ENCODE results near the gene ATG10. TPM values are rescaled to one million over a fixed set of nuclear protein-coding genes. Genes with fewer than 3 reads are reported as not detected.
"Not testable (repeated sequence)": the region's sequence is repeated elsewhere in the genome, so short reads cannot be mapped to it uniquely, and the experiment has no call there.

The ATG10 gene
- total RNA-seq, 1 experiment from 2014 or later = 10.0 TPM

GRCh38 chr5:81980598-81981260 lies 8.9 kb downstream of the ATG10 start:
- Mint-ChIP-seq H3K27ac (ENCODE audit: unreplicated experiment) (no peak overlapping the region), H3K4me3 (ENCODE audit: low read depth, unreplicated experiment) (no peak overlapping the region), H3K9me3 (ENCODE audit: low read depth, unreplicated experiment) (no peaks in the 10 kb centered on the region), H3K36me3 (ENCODE audit: insufficient read depth, unreplicated experiment) (peaks cover 18% of the 10 kb centered on the region), H3K4me1 (ENCODE audit: low read depth, unreplicated experiment) (no peaks in the 10 kb centered on the region), H3K27me3 (ENCODE audit: unreplicated experiment) (no peaks in the 10 kb centered on the region)
- CTCF ChIA-PET = interaction anchor here (0.7 to 1.3 kb wide), 2 partner anchors 9 to 184 kb away, joined by 3 read pairs; partner anchors contain the start of gene ATG10
- TF ChIP-seq, protein P1, sequence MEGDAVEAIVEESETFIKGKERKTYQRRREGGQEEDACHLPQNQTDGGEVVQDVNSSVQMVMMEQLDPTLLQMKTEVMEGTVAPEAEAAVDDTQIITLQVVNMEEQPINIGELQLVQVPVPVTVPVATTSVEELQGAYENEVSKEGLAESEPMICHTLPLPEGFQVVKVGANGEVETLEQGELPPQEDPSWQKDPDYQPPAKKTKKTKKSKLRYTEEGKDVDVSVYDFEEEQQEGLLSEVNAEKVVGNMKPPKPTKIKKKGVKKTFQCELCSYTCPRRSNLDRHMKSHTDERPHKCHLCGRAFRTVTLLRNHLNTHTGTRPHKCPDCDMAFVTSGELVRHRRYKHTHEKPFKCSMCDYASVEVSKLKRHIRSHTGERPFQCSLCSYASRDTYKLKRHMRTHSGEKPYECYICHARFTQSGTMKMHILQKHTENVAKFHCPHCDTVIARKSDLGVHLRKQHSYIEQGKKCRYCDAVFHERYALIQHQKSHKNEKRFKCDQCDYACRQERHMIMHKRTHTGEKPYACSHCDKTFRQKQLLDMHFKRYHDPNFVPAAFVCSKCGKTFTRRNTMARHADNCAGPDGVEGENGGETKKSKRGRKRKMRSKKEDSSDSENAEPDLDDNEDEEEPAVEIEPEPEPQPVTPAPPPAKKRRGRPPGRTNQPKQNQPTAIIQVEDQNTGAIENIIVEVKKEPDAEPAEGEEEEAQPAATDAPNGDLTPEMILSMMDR (IDR thresholded peaks at IDR 0.05; ENCODE audit: unreplicated experiment) = no peak
- BruUV-seq (replicated peaks) = no TSS peak
- intact Hi-C loops (cut with micrococcal nuclease; ENCODE audit: unreplicated experiment) = no loop called here
- DNase-seq = no peak

DNA sequence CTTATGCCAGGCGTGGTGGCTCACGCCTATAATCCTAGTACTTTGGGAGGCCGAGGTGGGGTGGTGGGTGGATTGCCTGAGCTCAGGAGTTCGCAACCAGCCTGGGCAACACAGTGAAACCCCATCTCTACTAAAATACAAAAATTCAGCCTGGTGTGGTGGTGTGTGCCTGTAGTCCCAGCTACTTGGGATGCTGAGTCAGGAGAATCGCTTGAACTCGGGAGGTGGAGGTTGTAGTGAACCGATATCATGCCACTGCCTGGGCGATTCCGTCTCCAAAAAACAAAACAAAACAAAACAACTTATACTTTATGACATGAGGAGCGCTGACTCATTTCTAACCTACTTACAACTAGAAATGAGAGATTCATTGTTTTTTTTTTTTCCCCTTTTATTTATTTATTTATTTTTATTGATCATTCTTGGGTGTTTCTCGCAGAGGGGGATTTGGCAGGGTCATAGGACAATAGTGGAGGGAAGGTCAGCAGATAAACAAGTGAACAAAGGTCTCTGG lies 10.4 kb downstream of the ATG10 start:
- H3K9me3 Mint-ChIP-seq (ENCODE audit: low read depth, unreplicated experiment); H3K4me1 Mint-ChIP-seq (ENCODE audit: low read depth, unreplicated experiment); H3K27ac Mint-ChIP-seq (ENCODE audit: unreplicated experiment); BruUV-seq (replicated peaks); H3K27me3 Mint-ChIP-seq (ENCODE audit: unreplicated experiment); H3K4me3 Mint-ChIP-seq (ENCODE audit: low read depth, unreplicated experiment); DNase-seq; CTCF ChIA-PET; intact Hi-C loops (cut with micrococcal nuclease; ENCODE audit: unreplicated experiment): not testable (repeated sequence)
- peaks cover 17% of the 10 kb centered on the region for H3K36me3 Mint-ChIP-seq (ENCODE audit: insufficient read depth, unreplicated experiment)

DNA sequence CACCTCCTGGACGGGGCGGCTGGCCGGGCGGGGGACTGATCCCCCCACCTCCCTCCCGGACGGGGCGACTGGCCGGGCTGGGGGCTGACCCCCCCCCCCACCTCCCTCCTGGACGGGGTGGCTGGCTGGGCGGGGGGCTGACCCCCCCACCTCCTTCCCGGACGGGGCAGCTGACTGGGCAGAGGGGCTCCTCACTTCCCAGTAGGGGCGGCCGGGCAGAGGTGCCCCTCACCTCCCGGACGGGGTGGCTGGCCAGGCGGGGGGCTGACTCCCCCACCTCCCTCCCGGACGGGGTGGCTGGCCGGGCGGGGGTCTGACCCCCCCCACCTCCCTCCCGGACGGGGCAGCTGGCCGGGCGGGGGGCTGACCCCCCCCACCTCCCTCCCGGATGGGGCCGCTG lies 11.3 kb downstream of the ATG10 start:
- H3K27ac Mint-ChIP-seq (ENCODE audit: unreplicated experiment); H3K9me3 Mint-ChIP-seq (ENCODE audit: low read depth, unreplicated experiment); intact Hi-C loops (cut with micrococcal nuclease; ENCODE audit: unreplicated experiment); H3K4me1 Mint-ChIP-seq (ENCODE audit: low read depth, unreplicated experiment); BruUV-seq (replicated peaks); H3K27me3 Mint-ChIP-seq (ENCODE audit: unreplicated experiment); H3K4me3 Mint-ChIP-seq (ENCODE audit: low read depth, unreplicated experiment); DNase-seq; CTCF ChIA-PET: not testable (repeated sequence)
- H3K36me3 Mint-ChIP-seq (ENCODE audit: insufficient read depth, unreplicated experiment) = peaks cover 12% of the 10 kb centered on the region

DNA sequence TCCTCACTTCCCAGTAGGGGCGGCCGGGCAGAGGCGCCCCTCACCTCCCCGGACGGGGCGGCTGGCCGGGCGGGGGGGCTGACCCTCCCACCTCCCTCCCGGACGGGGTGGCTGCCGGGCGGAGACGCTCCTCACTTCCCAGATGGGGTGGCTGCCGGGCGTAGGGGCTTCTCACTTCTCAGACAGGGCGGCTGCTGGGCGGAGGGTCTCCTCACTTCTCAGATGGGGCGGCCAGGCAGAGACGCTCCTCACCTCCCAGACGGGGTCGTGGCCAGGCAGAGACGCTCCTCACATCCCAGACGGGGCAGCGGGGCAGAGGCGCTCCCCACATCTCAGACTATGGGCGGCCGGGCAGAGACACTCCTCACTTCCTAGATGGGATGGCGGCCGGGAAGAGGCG lies 11.7 kb downstream of the ATG10 start:
- H3K27me3 Mint-ChIP-seq (ENCODE audit: unreplicated experiment); intact Hi-C loops (cut with micrococcal nuclease; ENCODE audit: unreplicated experiment); H3K4me1 Mint-ChIP-seq (ENCODE audit: low read depth, unreplicated experiment); H3K9me3 Mint-ChIP-seq (ENCODE audit: low read depth, unreplicated experiment); BruUV-seq (replicated peaks); CTCF ChIA-PET; H3K27ac Mint-ChIP-seq (ENCODE audit: unreplicated experiment); DNase-seq; H3K4me3 Mint-ChIP-seq (ENCODE audit: low read depth, unreplicated experiment): not testable (repeated sequence)
- peaks cover 12% of the 10 kb centered on the region for H3K36me3 Mint-ChIP-seq (ENCODE audit: insufficient read depth, unreplicated experiment)

DNA sequence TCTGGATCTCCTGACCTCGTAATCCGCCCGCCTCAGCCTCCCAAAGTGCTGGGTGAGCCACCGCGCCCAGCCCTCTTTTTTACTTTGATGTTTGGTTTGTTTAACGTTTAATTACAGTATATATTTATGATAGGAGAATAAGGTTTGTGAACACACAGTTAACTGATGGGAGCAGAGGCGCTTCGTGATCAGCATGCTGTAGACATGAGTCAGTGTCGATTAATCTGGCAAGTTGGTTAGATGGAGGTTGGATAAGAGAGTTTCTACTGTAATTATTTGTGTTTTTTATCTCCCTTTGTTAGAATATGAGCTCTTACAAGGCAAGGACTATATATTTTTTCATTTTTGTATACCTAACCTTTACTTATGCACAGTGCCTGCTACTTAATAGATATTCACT lies 14.3 kb downstream of the ATG10 start:
- Mint-ChIP-seq H3K27me3 (ENCODE audit: unreplicated experiment) (no peaks in the 10 kb centered on the region), H3K9me3 (ENCODE audit: low read depth, unreplicated experiment) (no peaks in the 10 kb centered on the region), H3K27ac (ENCODE audit: unreplicated experiment) (no peak overlapping the region), H3K4me1 (ENCODE audit: low read depth, unreplicated experiment) (no peaks in the 10 kb centered on the region), H3K36me3 (ENCODE audit: insufficient read depth, unreplicated experiment) (peaks cover 12% of the 10 kb centered on the region), H3K4me3 (ENCODE audit: low read depth, unreplicated experiment) (no peak overlapping the region)
- BruUV-seq (replicated peaks) = no TSS peak
- CTCF ChIA-PET = no interaction called here
- no peak for DNase-seq
- TF ChIP-seq, protein P1 (IDR thresholded peaks at IDR 0.05; ENCODE audit: unreplicated experiment) = no peak
- intact Hi-C loops (cut with micrococcal nuclease; ENCODE audit: unreplicated experiment) = no loop called here

DNA sequence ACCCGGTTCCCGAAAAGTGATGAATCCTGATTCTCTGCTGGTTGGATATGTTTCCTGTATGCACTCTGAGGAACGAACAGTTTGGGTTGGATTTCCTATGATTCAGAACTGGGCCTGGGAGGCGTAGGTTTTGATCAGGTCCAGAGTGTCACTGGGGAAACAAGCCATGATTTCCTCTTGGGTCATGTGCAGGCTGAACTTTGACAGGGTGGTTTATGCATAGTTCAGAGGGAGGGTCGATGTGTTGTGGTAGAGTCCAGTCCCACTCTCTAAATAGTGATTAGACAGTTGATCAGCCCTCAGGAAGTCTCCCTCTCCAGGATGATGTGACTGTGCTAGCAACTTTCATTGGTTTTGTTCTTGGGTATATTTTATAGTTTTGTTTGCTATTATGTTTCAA lies 17.4 kb downstream of the ATG10 start:
- no TSS peak for BruUV-seq (replicated peaks)
- CTCF ChIA-PET = no interaction called here
- Mint-ChIP-seq H3K36me3 (ENCODE audit: insufficient read depth, unreplicated experiment) (peaks cover 6% of the 10 kb centered on the region), H3K4me1 (ENCODE audit: low read depth, unreplicated experiment) (no peaks in the 10 kb centered on the region), H3K4me3 (ENCODE audit: low read depth, unreplicated experiment) (no peak overlapping the region), H3K27ac (ENCODE audit: unreplicated experiment) (no peak overlapping the region), H3K9me3 (ENCODE audit: low read depth, unreplicated experiment) (no peaks in the 10 kb centered on the region), H3K27me3 (ENCODE audit: unreplicated experiment) (no peaks in the 10 kb centered on the region)
- DNase-seq = no peak
- TF ChIP-seq, protein P1 (IDR thresholded peaks at IDR 0.05; ENCODE audit: unreplicated experiment) = no peak
- intact Hi-C loops (cut with micrococcal nuclease; ENCODE audit: unreplicated experiment) = no loop called here
